SK-N-SH (cell line): Measurements from ENCODE around the gene HBA2. TPM values are rescaled to one million over a fixed set of nuclear protein-coding genes. Genes with fewer than 3 reads are reported as not detected.

Experiments used
- CTCF ChIA-PET: fragments of 300-600, 350-600 bp; formaldehyde crosslinking; extraction: SDS; loops from one replicate; lab custom pipeline; 2021; lab: Yijun Ruan, JAX
- POLR2A ChIA-PET: fragments of 350-600 bp; sonication (Branson Sonifier 250); formaldehyde crosslinking; extraction: SDS; loops from one replicate; lab custom pipeline; 2020; ENCODE audit warnings: antibody characterized with exemption, inconsistent platforms; lab: Yijun Ruan, JAX
- DNase-seq: peaks from one replicate; pipeline ENCODE4 v3.0.0; 2012
- H2AFZ ChIP-seq: fragments of 200-600 bp; sonication (generic); 2 replicates; pipeline ENCODE4 v1.8.1; 2016; ENCODE audit warnings: antibody characterized with exemption, mild to moderate bottlenecking, low read depth
- H3F3A ChIP-seq: fragments of 200-600 bp; sonication (generic); replicated peaks from 2 replicates; pipeline ENCODE3; 2016; ENCODE audit warnings: antibody characterized with exemption, mild to moderate bottlenecking; ENCODE audit not compliant: insufficient read depth
- H3K27ac ChIP-seq, 2 experiments: fragments of 200-500 bp in 1 of 2; fragments of 200-600 bp in 1 of 2; sonication (Bioruptor generic) in 1 of 2; sonication (generic), shearing (Covaris generic) in 1 of 2; 2 replicates each; pipeline versions ENCODE4 v1.5.1 to v1.6.1; 2014 to 2016; ENCODE audit warnings: low read depth in 2 of 2, inconsistent platforms in 1 of 2, low read length in 1 of 2, mild to moderate bottlenecking in 1 of 2, mixed read lengths in 1 of 2
- H3K27me3 ChIP-seq: fragments of 200-600 bp; sonication (generic), shearing (Covaris generic); 2 replicates; pipeline ENCODE4 v1.6.1; 2016; ENCODE audit warnings: mixed run types; ENCODE audit not compliant: insufficient read depth
- H3K36me3 ChIP-seq, 2 experiments: fragments of 200-500 bp in 1 of 2; fragments of 200-600 bp in 1 of 2; sonication (Bioruptor generic) in 1 of 2; sonication (generic) in 1 of 2; replicated peaks in 1 of 2; 2 replicates each; pipeline versions ENCODE3 to v1.5.1; 2014 to 2016; ENCODE audit warnings: low read length in 1 of 2, mild to moderate bottlenecking in 1 of 2; ENCODE audit not compliant: insufficient read depth in 2 of 2, control insufficient read depth in 1 of 2
- H3K4me1 ChIP-seq, 2 experiments: fragments of 200-500 bp in 1 of 2; fragments of 200-600 bp in 1 of 2; sonication (Bioruptor generic) in 1 of 2; sonication (generic), shearing (Covaris generic) in 1 of 2; 2 replicates each; pipeline versions ENCODE4 v1.5.1 to v1.6.1; 2014 to 2016; ENCODE audit warnings: low read depth in 1 of 2, low read length in 1 of 2, mixed run types in 1 of 2; ENCODE audit not compliant: insufficient read depth in 2 of 2, control insufficient read depth in 1 of 2
- H3K4me2 ChIP-seq: fragments of 200-600 bp; sonication (generic), shearing (Covaris generic); 2 replicates; pipeline ENCODE4 v1.6.1; 2017; ENCODE audit warnings: mixed run types
- H3K4me3 ChIP-seq, 2 experiments: fragments of 200-500 bp in 1 of 2; fragments of 200-600 bp in 1 of 2; sonication (Bioruptor generic) in 1 of 2; sonication (generic), shearing (Covaris generic) in 1 of 2; 2 replicates each; pipeline versions ENCODE4 v1.5.1 to v1.8.1; 2014 to 2016; ENCODE audit warnings: low read depth in 2 of 2, inconsistent platforms in 1 of 2, low read length in 1 of 2, mild to moderate bottlenecking in 1 of 2, mixed read lengths in 1 of 2, moderate library complexity in 1 of 2
- H3K79me2 ChIP-seq: fragments of 200-600 bp; sonication (generic); 2 replicates; pipeline ENCODE4 v1.8.1; 2017; ENCODE audit warnings: mild to moderate bottlenecking; ENCODE audit not compliant: insufficient read depth
- H3K9ac ChIP-seq: fragments of 200-600 bp; sonication (generic); 2 replicates; pipeline ENCODE4 v1.6.1; 2017; ENCODE audit warnings: mixed run types
- H3K9me2 ChIP-seq: fragments of 200-600 bp; sonication (generic); 2 replicates; pipeline ENCODE4 v1.6.1; 2017; ENCODE audit warnings: mixed run types
- H3K9me3 ChIP-seq: fragments of 200-600 bp; sonication (generic); 2 replicates; pipeline ENCODE4 v1.6.1; 2017; ENCODE audit warnings: mixed run types, mild to moderate bottlenecking, moderate library complexity
- H4K20me1 ChIP-seq: fragments of 200-600 bp; sonication (generic); 2 replicates; pipeline ENCODE4 v1.6.1; 2017; ENCODE audit warnings: mild to moderate bottlenecking, mixed run types; ENCODE audit not compliant: insufficient read depth
- EP300 ChIP-seq, 2 experiments: IDR thresholded peaks; 2 replicates each; pipeline versions ENCODE4 v1.4.0 to v1.6.1; 2012; ENCODE audit warnings: borderline replicate concordance in 1 of 2, low read depth in 1 of 2, low read length in 1 of 2
- FOSL2 ChIP-seq: IDR thresholded peaks from 2 replicates; pipeline ENCODE4 v1.4.0; 2012; ENCODE audit warnings: low read depth, mild to moderate bottlenecking, moderate library complexity, borderline replicate concordance
- FOXJ3 ChIP-seq: sonication (generic); formaldehyde crosslinking; IDR thresholded peaks from 2 replicates; pipeline ENCODE4 v1.5.1; 2020; ENCODE audit warnings: mild to moderate bottlenecking, missing genetic modification reagents
- FOXM1 ChIP-seq: IDR thresholded peaks from 2 replicates; pipeline ENCODE4 v1.4.0; 2012; ENCODE audit warnings: low read depth, mild to moderate bottlenecking
- GABPA ChIP-seq: IDR thresholded peaks from 2 replicates; pipeline ENCODE4 v1.4.0; 2012; ENCODE audit warnings: low read depth, mild to moderate bottlenecking
- GATA2 ChIP-seq: sonication (generic); formaldehyde crosslinking; IDR thresholded peaks from 2 replicates; pipeline ENCODE4 v1.5.0; 2020; ENCODE audit warnings: mild to moderate bottlenecking, missing genetic modification reagents
- MAX ChIP-seq: IDR thresholded peaks from 2 replicates; pipeline ENCODE4 v1.4.0; 2012; ENCODE audit warnings: low read depth
- NFIC ChIP-seq: IDR thresholded peaks from 2 replicates; pipeline ENCODE4 v1.4.0; 2012; ENCODE audit warnings: borderline replicate concordance
- NRF1 ChIP-seq: IDR thresholded peaks from 2 replicates; pipeline ENCODE4 v1.6.1; 2012; ENCODE audit warnings: low read depth, mild to moderate bottlenecking, low read length
- PBX3 ChIP-seq: IDR thresholded peaks from 2 replicates; pipeline ENCODE4; 2012
- POLR2AphosphoS5 ChIP-seq: IDR thresholded peaks from 2 replicates; pipeline ENCODE4 v1.6.1; 2012; ENCODE audit warnings: low read depth, low read length
- RCOR1 ChIP-seq: fragments of 150-350 bp; IDR thresholded peaks from 2 replicates; pipeline ENCODE4 v1.6.1; 2017; ENCODE audit warnings: antibody characterized with exemption, low read length
- REST ChIP-seq: IDR thresholded peaks from 2 replicates; pipeline ENCODE4 v1.6.1; 2012; ENCODE audit warnings: mild to moderate bottlenecking, low read depth, low read length, moderate library complexity
- TAF1 ChIP-seq: IDR thresholded peaks from 2 replicates; pipeline ENCODE4 v1.6.1; 2012; ENCODE audit warnings: low read depth, mild to moderate bottlenecking, low read length, moderate library complexity, borderline replicate concordance
- USF1 ChIP-seq: IDR thresholded peaks from 2 replicates; pipeline ENCODE4 v1.4.0; 2012; ENCODE audit warnings: low read depth, borderline replicate concordance
- USF2 ChIP-seq: fragments of 150-350 bp; IDR thresholded peaks from 2 replicates; pipeline ENCODE4 v1.6.1; 2017; ENCODE audit warnings: antibody characterized with exemption, low read length, low read depth, borderline replicate concordance
- YY1 ChIP-seq: IDR thresholded peaks from 2 replicates; pipeline ENCODE4 v1.4.0; 2012; ENCODE audit warnings: low read depth, mild to moderate bottlenecking
- ZBTB33 ChIP-seq: IDR thresholded peaks from 2 replicates; pipeline ENCODE4 v1.4.0; 2012; ENCODE audit warnings: low read depth, borderline replicate concordance
- WGBS: methylation state at CpG from one replicate; pipeline ENCODE4 v1.1.6; 2017; ENCODE audit warnings: low lambda C conversion rate; 5-methylcytosine and 5-hydroxymethylcytosine counted together
- polyA plus RNA-seq, 3 experiments: library from polyadenylated mRNA; depleted of rRNA; stranded (reverse); fragments of >200 nt; gene quantifications; 2 replicates each; pipeline ENCODE4 v1.2.3, GENCODE V29; 2012

Gene HBA2
- polyA plus RNA-seq, 1 of the 3 experiments (the other 2 are of a cell fraction): not detected

- no peak overlapping the region for H3K4me3 ChIP-seq
- no peaks in the 10 kb centered on the region for H3K9me2 ChIP-seq
- peaks cover under 1% of the 10 kb centered on the region for H3K79me2 ChIP-seq
- no peaks in the 10 kb centered on the region for H3F3A ChIP-seq
- no peaks in the 10 kb centered on the region for H3K4me1 ChIP-seq
- POLR2A ChIA-PET: no interaction called here
- H4K20me1 ChIP-seq: no peaks in the 10 kb centered on the region
- CTCF ChIA-PET: interaction anchor here (0.8 to 1.9 kb wide), 3 partner anchors 36 to 77 kb away, joined by 3 to 4 read pairs (median 4); partner anchors contain the start of gene HBQ1
- no peaks in the 10 kb centered on the region for H3K27me3 ChIP-seq
- no peak for TF ChIP-seq NRF1
- no peak for TF ChIP-seq MAX
- no peak for TF ChIP-seq TAF1
- TF ChIP-seq FOSL2: no peak
- TF ChIP-seq FOXM1: no peak
- TF ChIP-seq FOXJ3: no peak
- TF ChIP-seq GATA2 (CRISPR knock-in tag): no peak
- no peak for TF ChIP-seq NFIC
- TF ChIP-seq YY1: no peak
- TF ChIP-seq POLR2AphosphoS5: no peak
- TF ChIP-seq PBX3: no peak
- no peak for TF ChIP-seq GABPA
- TF ChIP-seq EP300 (IDR thresholded peaks at IDR 0.05; ENCODE audit: borderline replicate concordance in 1 of 2, low read depth in 1 of 2, low read length in 1 of 2): no peak
- TF ChIP-seq ZBTB33: no peak
- no peak for TF ChIP-seq USF1
- no peak for TF ChIP-seq REST
- TF ChIP-seq USF2: no peak
- TF ChIP-seq RCOR1: no peak
- no peaks in the 10 kb centered on the region for H3K9me3 ChIP-seq
- no peak for DNase-seq
- no peak overlapping the region for H3K27ac ChIP-seq
- WGBS: 84% methylated on average over 3 of the region's 6 CpGs
- no peaks in the 10 kb centered on the region for H3K36me3 ChIP-seq
- no peak overlapping the region for H2AFZ ChIP-seq
- H3K9ac ChIP-seq: no peak overlapping the region
- no peak overlapping the region for H3K4me2 ChIP-seq
These were observed 29.6 kb upstream of the HBA2 start for GRCh38 chr16:143047-143446.
